Activated CD4-positive, alpha-beta T cell treated with anti-CD3 and anti-CD28 coated beads, Interleukin-2, Interleukin-6, amounts not matched to agents 100 ng/mL and 50 ng/mL, durations not matched to agents 16 hours and 8 hours (primary cell): ENCODE results near the gene ZNF503.

ENCODE experiments used
- DNase-seq: peaks from one replicate; pipeline ENCODE4 v3.0.0-alpha.2; 2020

The ZNF503 gene

DNA sequence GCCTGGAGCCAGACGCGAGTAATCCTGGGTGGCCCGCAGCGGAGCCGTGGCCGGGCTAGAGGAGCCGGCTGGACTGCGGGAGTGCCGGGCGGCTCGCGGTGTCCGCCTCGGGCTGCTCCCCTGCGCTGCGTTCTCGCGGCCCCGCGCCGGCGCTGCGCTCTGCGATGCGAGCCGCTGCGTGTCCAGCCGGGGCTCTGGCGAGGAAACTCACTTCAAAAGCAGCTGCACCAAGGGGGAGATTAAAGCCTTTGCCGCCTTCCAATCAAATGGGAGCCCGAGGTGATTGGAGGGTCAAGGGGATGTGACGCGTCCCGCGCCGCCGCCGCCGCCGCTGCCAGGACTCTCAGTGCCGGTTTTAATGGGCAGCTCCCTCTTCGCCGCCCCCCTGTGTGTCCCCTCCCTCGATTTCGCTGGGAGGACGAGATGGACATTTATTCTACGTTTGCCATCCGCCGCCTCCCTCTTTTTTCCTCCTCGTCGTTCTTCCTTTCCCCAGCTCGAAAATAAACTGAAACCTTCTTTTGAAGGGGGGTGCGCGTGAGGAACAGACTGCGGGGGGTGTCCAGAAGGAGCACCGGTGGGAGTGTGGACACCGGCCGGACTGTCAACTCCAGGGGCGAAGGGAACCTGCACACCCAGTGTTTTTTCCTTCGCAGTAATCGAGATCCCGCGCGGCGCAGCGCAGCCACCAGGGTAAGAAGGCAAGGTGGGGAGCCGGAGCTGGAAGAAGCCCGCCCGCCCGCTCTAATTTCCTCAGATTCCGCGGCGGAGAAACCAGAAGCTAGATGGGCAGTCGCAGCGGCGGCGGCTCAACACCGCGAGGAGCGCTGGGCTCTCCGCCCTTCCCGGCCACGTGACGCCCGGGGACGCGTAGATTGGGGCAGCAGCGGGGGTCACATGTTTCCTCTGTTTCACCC lies at the start of gene ZNF503:
ZNF503 (minus strand) TSS at position 196 of the 917 bp plus-strand sequence. CDS start 345 bp downstream, outside the sequence.
- peak; percentile 62 for DNase-seq

DNA sequence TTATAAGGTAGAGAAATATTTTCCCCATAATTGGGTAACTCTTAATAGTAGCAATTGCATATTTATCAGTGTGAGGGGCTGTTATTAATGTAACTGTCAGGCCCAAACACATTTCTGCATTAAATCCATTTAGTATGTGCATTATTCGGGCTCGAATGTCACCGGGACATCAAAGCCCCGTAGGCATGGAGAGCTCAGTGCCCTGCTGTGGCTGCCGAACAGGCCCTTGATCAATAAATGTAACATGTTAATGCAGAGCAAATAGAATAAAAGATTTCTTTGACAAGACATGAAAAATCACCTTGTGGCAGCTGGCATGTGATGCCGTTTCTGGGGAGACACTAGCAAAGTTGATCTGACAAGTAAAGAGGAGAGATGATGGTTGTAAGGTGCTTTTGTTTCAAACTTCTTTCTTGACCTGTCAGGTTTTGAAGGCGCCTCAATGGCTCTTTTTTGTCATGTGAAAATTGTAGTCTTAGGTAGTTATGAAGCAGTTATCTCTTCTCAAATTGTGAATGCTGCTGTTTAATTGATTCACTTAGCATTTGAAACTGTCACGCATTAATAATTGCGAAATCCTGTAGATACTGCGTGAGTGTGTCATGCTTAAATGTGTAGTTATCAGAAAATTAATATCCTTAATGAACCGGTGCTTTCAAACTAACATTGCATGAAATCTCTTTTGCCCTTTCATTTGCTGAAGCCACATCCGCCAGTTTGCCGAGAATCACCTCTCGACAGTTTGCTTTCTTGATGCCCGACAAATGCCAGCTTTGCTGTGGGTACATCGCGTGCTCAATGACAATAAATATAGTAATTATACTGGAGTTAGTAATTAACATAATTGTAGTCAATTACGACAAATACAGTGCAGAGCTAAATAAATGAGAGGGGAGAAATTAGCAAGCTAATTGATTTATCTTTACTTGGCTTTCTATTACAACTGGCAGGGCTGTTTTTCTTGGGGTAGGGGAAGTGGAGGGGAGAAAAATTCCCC lies 49.4 kb upstream of the ZNF503 start:
- no peak for DNase-seq

GRCh38 chr10:75450075-75450445 lies 48.5 kb upstream of the ZNF503 start:
- no peak for DNase-seq

GRCh38 chr10:75449382-75450074 lies 48.0 kb upstream of the ZNF503 start:
- DNase-seq = no peak

GRCh38 chr10:75448166-75448565 lies 46.6 kb upstream of the ZNF503 start:
- DNase-seq = no peak

DNA sequence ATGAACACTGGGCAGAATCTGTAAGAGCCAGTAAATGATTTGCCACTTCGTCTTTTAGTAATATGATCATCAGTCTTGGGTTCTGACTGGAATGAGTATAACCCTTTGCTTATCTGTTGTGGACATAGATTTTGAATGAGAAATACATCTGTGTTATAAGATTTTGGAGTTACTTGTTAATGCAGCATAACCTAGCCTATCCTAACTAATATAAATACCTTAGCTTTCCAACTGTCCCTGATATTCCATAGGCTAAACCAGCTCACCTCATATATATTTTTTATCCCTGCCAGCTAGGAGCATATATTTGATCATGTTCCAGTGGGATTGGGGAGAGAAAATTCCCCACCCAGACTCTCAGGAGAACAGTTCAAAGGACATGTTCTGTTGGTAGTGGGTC lies 44.9 kb upstream of the ZNF503 start:
- DNase-seq = no peak

GRCh38 chr10:75444781-75445386 lies 43.3 kb upstream of the ZNF503 start:
- DNase-seq = no peak

- DNase-seq = no peak
Measured at GRCh38 chr10:75443362-75443761, 41.8 kb upstream of the ZNF503 start.

GRCh38 chr10:75441682-75442081 lies 40.1 kb upstream of the ZNF503 start:
- DNase-seq = no peak

DNA sequence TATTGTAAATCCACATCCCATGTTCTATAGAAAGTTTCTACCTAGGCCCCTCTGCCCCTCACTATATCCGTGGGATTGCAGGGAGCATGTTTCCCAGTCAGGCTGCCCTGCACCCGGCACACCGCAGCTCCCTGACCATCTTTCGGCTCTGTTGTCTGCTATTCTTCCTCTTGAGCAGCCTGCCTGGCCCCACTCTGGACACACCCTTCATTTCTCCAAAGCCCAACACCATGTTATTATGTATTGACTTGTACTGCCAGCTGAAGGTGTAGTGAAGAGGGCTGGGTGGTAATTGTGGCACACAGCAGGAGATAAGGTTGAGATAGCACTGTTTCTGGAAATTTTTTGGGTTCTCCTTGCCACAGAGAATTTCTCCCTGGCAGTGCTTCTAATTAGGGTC lies 39.6 kb upstream of the ZNF503 start:
- no peak for DNase-seq

- DNase-seq = no peak
Measured at GRCh38 chr10:75440271-75440793, 38.8 kb upstream of the ZNF503 start.

GRCh38 chr10:75439811-75440210 lies 38.2 kb upstream of the ZNF503 start:
- DNase-seq = no peak

- no peak for DNase-seq
Measured at GRCh38 chr10:75438275-75438674, 36.7 kb upstream of the ZNF503 start.

- no peak for DNase-seq
Measured at GRCh38 chr10:75437693-75438092, 36.1 kb upstream of the ZNF503 start.

DNA sequence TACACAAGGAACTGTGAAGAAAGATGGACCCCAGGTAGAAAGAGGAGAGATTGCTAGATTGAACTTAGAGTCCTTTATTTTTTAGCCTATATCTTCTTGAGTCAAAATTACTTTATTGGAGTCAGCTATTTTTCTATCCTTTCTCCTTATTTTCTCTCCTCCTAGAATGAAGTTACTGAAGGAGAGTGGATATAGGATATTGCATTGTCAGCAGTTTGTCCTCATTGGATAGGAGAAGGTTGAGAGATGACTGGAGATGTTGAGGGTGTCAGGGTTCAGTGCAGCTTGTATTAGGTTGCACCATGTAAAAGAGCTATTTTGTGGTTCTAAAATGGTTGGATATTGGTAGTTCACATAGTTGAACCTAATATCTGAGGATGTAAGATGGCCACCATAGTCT lies 35.3 kb upstream of the ZNF503 start:
- no peak for DNase-seq

GRCh38 chr10:75435291-75435690 lies 33.7 kb upstream of the ZNF503 start:
- DNase-seq = no peak

DNA sequence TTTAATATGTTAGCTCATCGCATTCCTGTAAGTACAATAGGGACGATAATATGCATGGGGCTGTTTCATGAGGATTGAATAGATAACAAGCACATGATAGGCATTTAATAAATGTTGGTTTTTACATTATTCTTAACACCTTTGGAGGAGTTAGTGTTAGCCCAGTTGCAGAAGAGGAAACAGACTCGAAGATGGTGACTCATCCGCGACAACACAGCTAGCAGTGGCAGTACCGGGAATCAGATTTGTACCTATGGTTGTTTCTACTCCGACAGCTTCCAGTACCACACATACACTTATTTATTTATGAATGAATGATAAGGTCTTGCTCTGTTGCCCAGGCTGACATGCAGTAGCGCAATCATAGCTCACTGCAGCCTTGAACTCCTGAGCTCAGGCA lies 32.7 kb upstream of the ZNF503 start:
- no peak for DNase-seq

- no peak for DNase-seq
Measured at GRCh38 chr10:75433216-75433615, 31.7 kb upstream of the ZNF503 start.

DNA sequence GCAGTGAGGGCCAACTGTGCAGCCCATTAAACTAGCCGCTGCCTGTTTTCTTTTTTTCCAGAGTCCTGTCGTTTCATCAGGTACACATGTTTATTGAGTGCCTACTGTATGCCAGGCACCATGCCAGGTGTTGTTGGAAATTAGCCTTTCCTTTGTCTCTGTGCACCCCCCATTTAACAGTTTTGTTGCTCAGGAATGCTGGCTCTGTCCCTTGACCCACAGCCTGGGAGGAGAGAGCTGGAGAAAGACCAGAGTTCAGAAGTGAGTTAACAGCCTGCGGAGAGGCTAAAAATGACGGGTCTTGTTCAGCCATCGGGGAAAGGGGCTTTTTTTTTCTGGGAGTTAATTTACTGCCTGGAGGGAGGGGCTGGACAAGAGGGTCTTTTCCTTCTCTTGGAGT lies 31.2 kb upstream of the ZNF503 start:
- DNase-seq = no peak

- DNase-seq = no peak
Measured at GRCh38 chr10:75432176-75432575, 30.6 kb upstream of the ZNF503 start.

DNA sequence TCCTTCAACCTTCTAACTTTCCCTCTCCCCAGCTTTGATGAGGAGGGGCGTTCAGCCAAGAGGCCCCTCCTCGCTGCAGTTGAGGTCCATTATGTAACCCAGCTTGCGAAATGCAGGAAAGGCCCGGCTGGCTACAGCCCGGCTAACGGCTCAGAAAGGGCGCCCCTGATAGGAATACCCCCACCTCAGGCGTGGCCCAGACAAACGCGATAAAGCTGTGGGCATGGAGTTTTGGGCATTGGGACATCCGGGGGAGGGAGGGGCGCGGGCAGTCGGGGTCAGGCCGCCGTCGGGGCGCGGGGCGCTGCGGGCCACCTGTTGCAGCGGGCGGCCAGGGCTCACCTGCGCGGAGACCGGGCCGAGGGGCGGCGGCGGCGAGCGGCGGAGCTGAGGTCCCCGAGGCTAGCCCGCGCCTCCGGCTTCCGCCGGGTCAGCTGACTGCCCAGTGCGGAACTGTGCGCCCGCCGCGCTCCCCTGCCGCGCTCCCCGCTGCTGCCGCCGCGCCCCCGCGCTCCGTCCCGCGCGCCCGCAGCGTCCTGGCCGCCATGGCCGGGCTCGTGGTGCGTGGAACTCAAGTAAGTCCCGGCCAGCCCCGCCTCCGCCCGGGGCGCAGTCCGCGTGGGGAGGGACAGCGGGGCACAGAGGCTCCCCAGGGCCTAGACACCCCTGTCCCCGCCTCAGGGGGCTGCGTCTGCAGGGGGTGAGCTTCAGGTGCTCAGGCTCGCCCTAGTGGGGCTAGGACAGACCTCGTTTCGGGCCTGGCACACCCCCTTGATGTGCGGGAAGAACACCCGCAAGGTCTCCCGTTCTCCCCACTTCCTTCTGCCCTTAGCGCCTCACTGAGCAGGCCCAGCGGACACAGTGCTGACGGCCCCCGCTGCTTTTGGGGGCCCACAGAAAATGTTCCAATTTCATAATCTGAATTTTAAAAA lies 29.9 kb upstream of the ZNF503 start, which contains the start of gene LRMDA:
LRMDA (plus strand) TSS at position 445 of the 932 bp plus-strand sequence.
- no peak for DNase-seq
